CD4-positive, alpha-beta T cell treated with Interferon alpha-2 for 1 hour (primary cell): Measurements from ENCODE around the gene USP6NL.
"Not testable (repeated sequence)": the region's sequence is repeated elsewhere in the genome, so short reads cannot be mapped to it uniquely, and the experiment has no call there.

Experiments used
- DNase-seq, 2 donors: peaks; one replicate each; pipeline ENCODE4 v3.0.0-alpha.2; 2020 to 2022

Gene USP6NL

GRCh38 chr10:11611248-11612020, at the start of gene USP6NL:
USP6NL (minus strand) TSS chr10:11611650; CDS start chr10:11597634, 14,016 bp downstream.
- peak; percentile 64 to 66 for DNase-seq

DNA sequence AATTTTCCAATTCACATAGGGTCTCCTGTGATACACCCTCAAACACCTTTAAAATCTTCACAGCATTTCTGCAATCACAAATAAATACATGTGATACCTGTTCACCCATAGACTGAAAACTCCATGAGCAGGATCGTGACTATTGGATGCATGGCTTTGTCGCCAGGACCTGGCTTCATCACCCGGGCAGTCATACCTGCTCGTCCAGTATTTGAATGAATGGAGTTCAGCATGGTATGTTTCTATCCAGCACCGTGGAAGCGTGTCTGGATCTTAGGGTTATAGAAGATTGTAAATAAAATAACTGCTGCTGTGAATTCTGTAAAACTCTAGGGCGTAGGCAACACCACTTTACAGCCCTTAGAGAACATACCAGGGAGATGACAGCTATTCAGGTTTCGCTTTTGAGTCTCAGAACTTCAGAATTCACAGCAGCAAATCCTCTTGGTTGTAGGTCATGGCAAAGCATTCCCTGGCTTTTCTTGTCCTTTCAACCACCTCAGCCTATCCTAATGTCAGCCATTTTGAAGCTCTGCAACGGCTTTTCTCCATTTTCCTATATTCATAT, 47.4 kb upstream of the USP6NL start:
- DNase-seq, result no peak

DNA sequence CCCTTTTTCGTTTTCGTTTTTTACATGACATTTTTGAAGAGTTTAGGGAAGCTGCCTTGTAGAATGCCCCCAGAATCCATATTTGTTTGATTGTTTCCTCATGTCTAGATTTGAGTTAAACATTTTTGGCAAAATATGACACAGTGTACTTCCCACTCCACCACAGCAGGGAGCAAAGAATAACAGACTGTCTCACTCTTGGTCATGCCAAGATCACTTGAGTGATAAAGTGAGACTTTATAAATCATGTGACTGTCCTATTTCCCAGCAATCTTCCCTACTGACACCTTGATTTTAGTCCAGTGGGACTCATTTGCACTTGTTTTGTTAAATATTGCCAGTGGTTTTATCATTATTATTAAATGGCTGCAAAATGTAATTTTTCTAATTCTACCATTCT, 44.4 kb upstream of the USP6NL start:
- no peak for DNase-seq

GRCh38 chr10:11654659-11655058, 43.2 kb upstream of the USP6NL start:
- DNase-seq, result no peak

DNA sequence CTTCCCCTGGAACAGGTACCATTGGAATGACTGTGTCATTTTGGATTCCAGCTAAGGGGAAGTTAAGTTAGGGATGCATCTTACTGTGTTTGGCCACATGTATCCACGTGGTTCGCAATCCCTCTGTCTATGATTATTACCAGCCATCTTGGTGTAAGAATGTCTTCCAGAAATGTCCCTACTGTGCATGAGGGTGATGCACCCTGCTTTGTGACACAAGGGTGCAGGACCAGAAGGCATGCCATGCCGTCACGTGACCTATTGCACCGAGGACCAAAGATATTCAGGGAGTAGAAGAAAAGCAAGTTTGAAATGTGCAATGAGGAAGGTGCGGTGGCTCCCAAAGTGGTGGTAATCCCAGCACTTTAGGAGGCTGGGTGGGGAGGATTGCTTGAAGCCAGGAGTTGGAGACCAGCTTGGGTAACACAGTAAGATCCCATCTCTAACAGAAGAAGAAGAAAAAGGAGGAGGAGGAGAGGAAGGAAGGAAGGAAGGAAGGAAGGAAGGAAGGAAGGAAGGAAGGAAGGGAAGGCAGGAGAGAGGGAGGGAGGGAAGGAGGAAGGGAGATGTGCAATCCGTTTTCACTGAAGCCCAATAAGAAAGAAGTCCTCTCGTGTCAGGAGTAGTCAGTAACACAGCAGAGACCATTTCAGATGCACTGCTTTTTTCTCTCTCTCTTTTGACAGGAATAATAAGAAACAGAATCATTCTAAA, 42.5 kb upstream of the USP6NL start:
- DNase-seq, result no peak

DNA sequence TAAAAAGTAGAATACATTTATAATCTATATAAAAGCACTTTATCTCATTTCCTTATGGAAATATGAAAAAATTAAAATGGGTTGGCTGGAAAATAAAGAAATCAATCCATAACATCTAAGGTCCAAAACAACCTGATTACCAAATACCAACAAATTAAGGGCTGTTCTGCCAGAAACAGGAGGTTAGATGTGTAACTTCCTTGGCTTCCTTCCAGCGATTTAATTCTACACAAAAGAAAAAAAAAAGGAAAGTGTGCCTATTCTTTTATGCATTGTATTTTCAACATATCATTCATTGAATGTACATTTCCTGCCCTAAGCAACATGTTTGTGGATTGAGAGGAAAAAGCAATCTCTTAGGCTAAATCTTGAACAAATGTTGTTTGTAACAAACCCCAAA, 36.2 kb upstream of the USP6NL start:
- no peak for DNase-seq

DNA sequence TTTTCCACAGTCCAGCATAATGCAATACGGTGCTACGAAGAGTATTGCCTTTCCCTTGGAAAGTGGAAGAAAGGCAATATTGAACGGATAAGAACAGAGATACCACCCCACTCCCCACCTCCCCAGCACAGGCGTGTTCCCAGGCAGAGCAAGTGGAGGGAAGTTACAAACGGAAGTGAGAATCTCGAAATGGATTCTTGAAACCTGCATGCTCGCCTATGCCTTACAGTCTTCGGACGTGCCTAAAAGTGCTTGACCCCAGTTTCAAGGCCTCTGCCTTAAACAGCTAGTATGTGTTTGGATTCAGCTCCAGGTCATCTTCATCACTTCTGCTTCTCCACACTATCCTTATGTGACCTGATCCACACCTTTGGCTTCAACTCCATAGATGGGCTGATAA, 35.0 kb upstream of the USP6NL start:
- no peak for DNase-seq

DNA sequence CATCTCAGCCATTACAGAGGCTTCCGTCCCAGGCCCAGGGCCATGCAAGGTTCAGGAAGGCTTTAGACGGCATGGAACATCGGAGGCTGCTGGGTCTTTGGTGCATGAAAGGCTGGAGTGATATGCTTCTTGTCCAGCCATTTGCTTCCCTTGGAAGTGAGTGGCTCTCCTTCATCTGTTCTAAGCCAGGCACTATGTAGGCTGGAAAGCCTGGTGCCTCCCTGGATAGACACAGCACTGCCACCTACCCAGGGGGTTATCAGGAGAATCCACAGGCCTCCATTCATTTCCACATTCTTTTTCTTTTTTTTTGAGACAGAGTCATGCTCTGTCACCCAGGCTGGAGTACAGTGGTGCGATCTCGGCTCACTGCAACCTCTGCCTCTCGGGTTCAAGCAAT, 31.6 kb upstream of the USP6NL start:
- DNase-seq, result no peak

GRCh38 chr10:11642566-11642965, 31.1 kb upstream of the USP6NL start:
- no peak for DNase-seq

- DNase-seq, result no peak
Observed at GRCh38 chr10:11639849-11640764, 28.7 kb upstream of the USP6NL start.

- no peak for DNase-seq
Observed at GRCh38 chr10:11639362-11639761, 27.9 kb upstream of the USP6NL start.

DNA sequence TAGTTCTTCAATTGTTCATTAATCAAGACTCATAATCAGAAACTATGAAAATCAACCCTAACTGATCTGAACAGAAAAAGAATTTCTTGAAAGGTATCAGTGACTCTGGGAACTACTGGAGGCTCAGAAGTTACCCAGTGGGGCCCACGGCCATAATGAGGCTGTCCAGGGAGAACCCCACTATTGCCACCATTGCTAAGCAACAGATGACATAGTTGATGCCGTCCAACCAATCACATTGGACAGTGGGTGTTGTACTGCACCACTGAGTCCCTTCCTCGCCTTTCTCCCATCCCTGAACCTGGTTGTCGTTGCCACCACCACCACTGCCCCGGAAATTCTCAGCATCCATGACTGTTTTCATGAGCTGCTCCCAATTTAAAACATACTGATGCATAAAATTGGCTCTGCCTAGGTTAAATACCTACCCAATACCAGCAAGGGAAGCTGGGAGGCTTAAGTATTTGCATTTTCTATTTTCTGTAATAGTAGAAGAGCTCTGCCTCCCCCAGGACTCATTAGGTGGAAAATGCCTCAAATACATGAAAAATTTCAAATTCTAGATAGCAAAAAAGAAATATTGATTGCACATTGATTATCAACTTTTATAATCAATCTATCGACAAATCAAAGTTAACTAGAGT, 26.7 kb upstream of the USP6NL start:
- DNase-seq, result no peak

DNA sequence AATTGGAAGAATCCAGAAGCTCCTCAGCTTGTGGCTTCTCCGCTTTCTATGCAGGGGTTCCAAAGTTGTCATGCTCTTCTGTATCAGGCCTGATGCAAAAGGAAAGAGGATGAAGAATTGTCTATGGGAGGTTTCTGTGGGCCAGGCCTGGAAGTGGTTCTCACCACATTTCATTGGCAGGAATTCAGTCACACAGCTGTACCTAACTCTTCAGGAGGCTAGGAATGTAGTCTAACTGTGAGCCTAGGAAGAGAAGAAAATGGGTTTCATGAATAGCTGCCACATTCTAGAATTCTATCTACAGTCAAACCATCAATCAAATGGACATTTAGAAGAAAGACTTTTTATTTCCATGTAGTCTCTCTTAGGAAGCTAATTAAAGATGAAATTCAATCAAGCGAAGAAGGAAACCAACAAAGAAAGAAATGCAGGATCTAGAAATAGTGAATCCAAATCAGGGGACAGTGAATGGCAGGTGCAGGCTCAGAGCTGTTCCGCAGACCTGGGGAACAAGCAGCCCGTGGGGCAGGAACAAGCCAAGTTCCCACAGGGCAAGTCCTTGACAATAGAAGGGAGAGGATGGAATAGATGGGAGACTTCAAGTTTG, 25.4 kb upstream of the USP6NL start:
- no peak for DNase-seq

- peak; percentile 30 to 42 for DNase-seq
Observed at GRCh38 chr10:11631890-11632587, 20.6 kb upstream of the USP6NL start.

DNA sequence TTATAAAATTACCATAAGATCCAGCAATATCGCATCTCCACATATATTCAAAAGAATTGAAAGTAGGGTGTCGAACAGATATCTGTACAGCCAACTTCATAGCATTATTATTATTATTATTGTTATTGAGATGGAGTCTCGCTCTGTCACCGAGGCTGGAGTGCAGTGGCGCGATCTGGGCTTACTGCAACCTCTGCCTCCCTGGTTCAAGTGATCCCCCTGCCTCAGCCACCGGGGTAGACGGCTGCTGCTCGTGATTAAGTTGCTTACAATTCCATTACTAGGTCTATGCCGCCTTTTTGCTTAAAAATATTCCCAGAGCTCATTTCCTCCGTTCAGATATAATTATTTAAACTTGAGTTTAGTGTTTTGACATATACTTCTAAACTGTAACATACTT, 19.8 kb upstream of the USP6NL start:
- DNase-seq, result no peak

DNA sequence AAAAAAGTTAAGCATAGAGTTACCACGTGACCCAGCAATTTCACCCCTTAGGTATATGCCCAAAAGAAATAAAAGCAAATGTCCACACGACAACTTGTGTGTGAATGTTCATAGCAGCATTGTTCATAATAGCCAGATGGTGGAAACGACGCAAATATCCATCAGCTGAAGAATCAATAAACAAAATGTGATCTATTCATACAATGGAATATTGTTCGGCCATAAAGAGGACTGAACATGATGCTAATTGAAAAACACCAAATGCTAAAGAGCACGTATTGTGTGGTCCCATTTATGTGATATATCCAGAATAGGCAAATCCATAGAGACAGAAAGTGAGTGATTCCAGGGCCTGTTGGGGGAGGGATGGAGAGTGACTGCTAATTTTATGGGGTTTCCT, 18.3 kb upstream of the USP6NL start:
- DNase-seq, result no peak

GRCh38 chr10:11627941-11628340, 16.5 kb upstream of the USP6NL start:
- not testable (repeated sequence) for DNase-seq

- DNase-seq, result no peak
Observed at GRCh38 chr10:11626071-11626470, 14.6 kb upstream of the USP6NL start.

- peak in 1 of 2 donors; percentile 65 for DNase-seq
Observed at GRCh38 chr10:11625019-11625735, 13.7 kb upstream of the USP6NL start.

DNA sequence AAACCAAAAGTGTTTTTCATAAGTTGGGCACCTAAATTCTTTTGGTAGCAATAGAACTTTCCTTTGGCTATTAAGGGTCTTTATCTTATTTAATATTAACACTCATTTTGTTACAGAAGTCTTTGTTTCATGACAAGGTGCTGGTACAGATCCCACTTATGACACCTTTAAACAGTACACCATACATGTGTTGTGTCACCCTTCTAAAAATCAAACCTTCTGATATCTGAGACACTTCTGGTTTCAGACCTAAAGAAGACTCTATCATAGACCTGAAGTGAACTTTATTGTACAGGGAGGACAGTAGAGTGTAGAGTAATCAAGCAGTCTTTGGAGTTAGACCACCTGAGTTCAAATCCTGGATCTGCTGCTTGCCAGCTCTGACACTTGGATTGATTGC, 5.8 kb upstream of the USP6NL start:
- no peak for DNase-seq

- DNase-seq, result no peak
Observed at GRCh38 chr10:11616021-11616420, 4.6 kb upstream of the USP6NL start.
